HepG2 (cell line): ENCODE measurements around the gene PVR. TPM values are rescaled to one million over a fixed set of nuclear protein-coding genes. Genes with fewer than 3 reads are reported as not detected.

Source experiments
- CEBPG ChIP-seq: IDR thresholded peaks from 2 replicates; pipeline ENCODE4 v1.6.1; 2016
- FOXM1 ChIP-seq: sonication (generic); formaldehyde crosslinking; IDR thresholded peaks from 2 replicates; pipeline ENCODE4 v1.5.0; 2020; ENCODE audit warnings: missing genetic modification reagents
- GLI4 ChIP-seq: sonication (generic); formaldehyde crosslinking; IDR thresholded peaks from 2 replicates; pipeline ENCODE4 v1.5.1; 2020; ENCODE audit warnings: missing genetic modification reagents, mild to moderate bottlenecking, moderate library complexity, borderline replicate concordance
- HNF1A ChIP-seq, 2 experiments: sonication (generic) in 1 of 2; formaldehyde crosslinking in 1 of 2; IDR thresholded peaks; 2 replicates each; pipeline versions ENCODE4 v1.4.0 to v1.6.1; 2016 to 2020; ENCODE audit warnings: borderline replicate concordance in 1 of 2, low read depth in 1 of 2, mild to moderate bottlenecking in 1 of 2, missing genetic modification reagents in 1 of 2
- MED1 ChIP-seq: sonication (generic); formaldehyde crosslinking; IDR thresholded peaks from 2 replicates; pipeline ENCODE4 v1.4.0; 2020; ENCODE audit warnings: missing genetic modification reagents
- NCOR1 ChIP-seq: fragments of 200-600 bp; sonication (generic); IDR thresholded peaks from 2 replicates; pipeline ENCODE4 v1.7.0; 2017; ENCODE audit warnings: antibody characterized with exemption, low read length, borderline replicate concordance
- PAXIP1 ChIP-seq: sonication (generic); formaldehyde crosslinking; conservative IDR thresholded peaks from 2 replicates; pipeline ENCODE4 v1.4.0; 2020; ENCODE audit warnings: mild to moderate bottlenecking, missing genetic modification reagents, moderate library complexity
- POGZ ChIP-seq: sonication (generic); formaldehyde crosslinking; IDR thresholded peaks from 2 replicates; pipeline ENCODE4 v1.4.0; 2020; ENCODE audit warnings: mild to moderate bottlenecking, missing genetic modification reagents
- SRSF1 ChIP-seq: fragments of 200-400 bp; formaldehyde crosslinking; optimal IDR thresholded peaks from 2 replicates; pipeline ENCODE3; 2017; ENCODE audit warnings: mild to moderate bottlenecking, low read depth, low read length, moderate library complexity
- TBL1XR1 ChIP-seq: fragments of 150-350 bp; IDR thresholded peaks from 2 replicates; pipeline ENCODE4 v1.6.1; 2014; ENCODE audit warnings: borderline replicate concordance, low read length; ENCODE audit not compliant: partially characterized antibody
- TBX2 ChIP-seq: sonication (generic); formaldehyde crosslinking; IDR thresholded peaks from 2 replicates; pipeline ENCODE4 v1.5.0; 2020; ENCODE audit warnings: missing genetic modification reagents, mild to moderate bottlenecking, borderline replicate concordance
- THAP11 ChIP-seq: IDR thresholded peaks from 2 replicates; pipeline ENCODE4 v1.6.1; 2016; ENCODE audit warnings: missing biosample characterization, missing genetic modification reagents
- XRCC5 ChIP-seq: fragments of 200-400 bp; formaldehyde crosslinking; optimal IDR thresholded peaks from 2 replicates; pipeline ENCODE3; 2017; ENCODE audit warnings: mild to moderate bottlenecking, low read length
- ZKSCAN5 ChIP-seq: sonication (generic); formaldehyde crosslinking; IDR thresholded peaks from 2 replicates; pipeline ENCODE4 v1.5.1; 2020; ENCODE audit warnings: mild to moderate bottlenecking, missing genetic modification reagents
- ZNF143 ChIP-seq: sonication (generic); formaldehyde crosslinking; IDR thresholded peaks from 2 replicates; pipeline ENCODE4 v1.4.0; 2020; ENCODE audit warnings: missing genetic modification reagents
- ZNF24 ChIP-seq: fragments of 450-650 bp; IDR thresholded peaks from 2 replicates; pipeline ENCODE4 v1.6.1; 2017; ENCODE audit warnings: antibody characterized with exemption, mild to moderate bottlenecking
- ZNF256 ChIP-seq: sonication (generic); formaldehyde crosslinking; conservative IDR thresholded peaks from 2 replicates; pipeline ENCODE4 v1.4.0; 2020; ENCODE audit warnings: missing genetic modification reagents
- ZNF547 ChIP-seq: sonication (generic); formaldehyde crosslinking; IDR thresholded peaks from 2 replicates; pipeline ENCODE4 v1.5.1; 2020; ENCODE audit warnings: mild to moderate bottlenecking, missing genetic modification reagents
- ZNF710 ChIP-seq: sonication (generic); formaldehyde crosslinking; IDR thresholded peaks from 2 replicates; pipeline ENCODE4 v1.5.0; 2020; ENCODE audit warnings: mild to moderate bottlenecking, missing genetic modification reagents, borderline replicate concordance
- ZNF777 ChIP-seq: sonication (generic); formaldehyde crosslinking; IDR thresholded peaks from 2 replicates; pipeline ENCODE4 v1.4.0; 2020; ENCODE audit warnings: missing genetic modification reagents
- ZNF839 ChIP-seq: sonication (generic); formaldehyde crosslinking; IDR thresholded peaks from 2 replicates; pipeline ENCODE4 v1.4.0; 2020; ENCODE audit warnings: missing genetic modification reagents, mild to moderate bottlenecking, borderline replicate concordance
- polyA plus RNA-seq, 8 experiments: library from polyadenylated mRNA; depleted of rRNA in 3 of 8; stranded (reverse) in 7 of 8; unstranded in 1 of 8; fragments of >200 nt; fragmentation: Illumina TruSeq in 4 of 8; extraction: Trizol in 4 of 8; gene quantifications; 2 replicates each; pipeline versions ENCODE4 v1.2.1 to v1.2.3, GENCODE V29; 2011 to 2016; ENCODE audit warnings: low read depth in 4 of 8, missing spikeins in 1 of 8, mixed read lengths in 1 of 8; ENCODE audit not compliant: insufficient read depth in 1 of 8
- total RNA-seq, 5 experiments: library from RNA; depleted of rRNA; stranded (reverse); fragments of >200 nt; fragmentation: Illumina TruSeq; extraction: Trizol; gene quantifications; 2 replicates each; pipeline ENCODE4 v1.2.3, GENCODE V29; 2016; ENCODE audit warnings: low read depth in 1 of 5

Gene PVR
- total and polyA plus RNA-seq, 2 of the 13 experiments (the other 11 are each of a cell fraction or from before 2014, with no cell fraction given) = 43.4 to 46.6 TPM

- TF ChIP-seq PAXIP1 (CRISPR knock-in tag) (peak; percentile 83), SRSF1 (no peak), FOXM1 (CRISPR knock-in tag) (no peak), ZNF777 (CRISPR knock-in tag) (no peak), THAP11 (0 out of 2 replicates have a peak, but pooled peaks have one; percentile 18), ZNF547 (CRISPR knock-in tag) (no peak), ZNF710 (CRISPR knock-in tag) (peak; percentile 86; the same call in 1 of the 2 replicates), ZKSCAN5 (peak; percentile 88), TBL1XR1 (no peak), XRCC5 (peak; percentile 70), TBX2 (CRISPR knock-in tag) (peak; percentile 66), CEBPG (CRISPR knock-in tag) (no peak), MED1 (CRISPR knock-in tag) (no peak), ZNF839 (CRISPR knock-in tag) (no peak), NCOR1 (0 out of 2 replicates have a peak, but pooled peaks have one; percentile 41), ZNF24 (peak; percentile 53; the same call in 1 of the 2 replicates), HNF1A (IDR thresholded peaks at IDR 0.05; ENCODE audit: low read depth) (no peak), HNF1A (CRISPR knock-in tag; IDR thresholded peaks at IDR 0.05; ENCODE audit: borderline replicate concordance) (no peak), GLI4 (CRISPR knock-in tag) (no peak), ZNF143 (CRISPR knock-in tag) (no peak), POGZ (CRISPR knock-in tag) (0 out of 2 replicates have a peak, but pooled peaks have one; percentile 14), ZNF256 (no peak)
Measured at GRCh38 chr19:44596428-44597130, 47.1 kb upstream of the PVR start (continued).
